ENCODE data around the gene NAT8L.

The NAT8L gene

DNA sequence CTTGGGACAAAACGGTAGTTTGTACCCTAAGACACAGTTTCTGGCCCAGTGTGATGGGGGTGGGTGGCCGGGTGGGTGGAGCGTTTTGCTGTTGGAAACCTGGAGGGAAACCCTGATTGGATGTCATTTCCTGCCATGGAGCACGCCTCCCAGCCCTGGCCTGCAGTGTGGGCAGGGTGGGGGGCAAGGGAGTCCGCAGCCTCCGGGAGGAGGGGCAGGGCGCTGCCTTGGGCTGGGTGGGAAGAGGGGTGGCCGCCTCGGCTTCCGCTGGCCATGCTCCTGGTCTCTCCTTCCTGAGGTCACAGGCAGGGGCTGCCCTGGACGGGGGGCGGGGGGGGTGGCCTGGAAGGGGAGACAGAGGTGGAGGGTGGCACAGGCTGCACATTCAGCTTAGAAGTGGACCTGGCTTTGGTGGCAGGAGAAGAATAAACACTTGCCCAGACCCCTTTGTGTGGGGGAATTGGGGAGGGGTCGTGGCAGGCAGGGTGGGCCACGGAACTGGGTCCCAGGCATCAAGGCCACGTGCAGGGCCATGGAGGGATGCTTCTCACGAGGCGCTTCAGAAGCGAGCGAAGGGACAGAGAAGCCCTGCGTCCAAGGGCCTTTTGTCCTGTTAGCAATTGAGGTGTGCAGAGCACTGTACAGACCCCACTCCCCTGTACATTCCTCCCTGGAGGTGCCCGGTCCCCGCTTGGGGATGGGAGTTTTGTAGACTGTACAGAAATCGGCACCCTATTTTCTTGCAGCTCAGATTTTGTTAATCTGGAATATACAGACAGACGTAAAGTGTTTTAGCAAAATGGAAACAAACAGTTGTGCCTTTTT is 6.2 kb downstream of the NAT8L start:
- no peak for DNase-seq (ENCODE audit: low read depth)
- no peak for TF ChIP-seq CTCF (IDR thresholded peaks at IDR 0.05; ENCODE audit: low read depth, low read length, missing control alignments)
- in situ Hi-C loops (cut with HindIII; ENCODE audit: low sequenced_read_pairs) = no loop called here
- no peak overlapping the region for H3K4me3 ChIP-seq (ENCODE audit: low read depth, low read length)

- no peak for DNase-seq (ENCODE audit: low read depth)
- TF ChIP-seq CTCF (IDR thresholded peaks at IDR 0.05; ENCODE audit: low read depth, low read length, missing control alignments) = no peak
- no peak overlapping the region for H3K4me3 ChIP-seq (ENCODE audit: low read depth, low read length)
- in situ Hi-C loops (cut with HindIII; ENCODE audit: low sequenced_read_pairs) = no loop called here
These were observed 7.0 kb downstream of the NAT8L start for GRCh38 chr4:2066011-2066551.

GRCh38 chr4:2066571-2067445 is 7.7 kb downstream of the NAT8L start:
- no peak for DNase-seq (ENCODE audit: low read depth)
- in situ Hi-C loops (cut with HindIII; ENCODE audit: low sequenced_read_pairs) = no loop called here
- H3K4me3 ChIP-seq (ENCODE audit: low read depth, low read length) = no peak overlapping the region
- no peak for TF ChIP-seq CTCF (IDR thresholded peaks at IDR 0.05; ENCODE audit: low read depth, low read length, missing control alignments)

GRCh38 chr4:2067446-2068197 is 8.5 kb downstream of the NAT8L start:
- in situ Hi-C loops (cut with HindIII; ENCODE audit: low sequenced_read_pairs) = no loop called here
- TF ChIP-seq CTCF (IDR thresholded peaks at IDR 0.05; ENCODE audit: low read depth, low read length, missing control alignments) = no peak
- DNase-seq (ENCODE audit: low read depth) = no peak
- H3K4me3 ChIP-seq (ENCODE audit: low read depth, low read length) = no peak overlapping the region

GRCh38 chr4:2068198-2068470 is 9.0 kb downstream of the NAT8L start:
- no peak for TF ChIP-seq CTCF (IDR thresholded peaks at IDR 0.05; ENCODE audit: low read depth, low read length, missing control alignments)
- no peak overlapping the region for H3K4me3 ChIP-seq (ENCODE audit: low read depth, low read length)
- DNase-seq (ENCODE audit: low read depth) = no peak
- in situ Hi-C loops (cut with HindIII; ENCODE audit: low sequenced_read_pairs) = no loop called here

GRCh38 chr4:2068566-2068965 is 9.4 kb downstream of the NAT8L start:
- no peak for DNase-seq (ENCODE audit: low read depth)
- in situ Hi-C loops (cut with HindIII; ENCODE audit: low sequenced_read_pairs) = no loop called here
- no peak for TF ChIP-seq CTCF (IDR thresholded peaks at IDR 0.05; ENCODE audit: low read depth, low read length, missing control alignments)
- no peak overlapping the region for H3K4me3 ChIP-seq (ENCODE audit: low read depth, low read length)
